AG04450 (cell line): Measurements from ENCODE around the gene G6PC3. TPM values are rescaled to one million over a fixed set of nuclear protein-coding genes. Genes with fewer than 3 reads are reported as not detected.

Source experiments
- CTCF ChIA-PET: fragments of 300-600, 350-600 bp; formaldehyde crosslinking; extraction: SDS; loops from one replicate; lab custom pipeline; 2022; ENCODE audit warnings: antibody characterized with exemption, inconsistent platforms; lab: Charles Lee
- POLR2A ChIA-PET: fragments of 350-600 bp; formaldehyde crosslinking; extraction: SDS; loops from one replicate; lab custom pipeline; 2021; ENCODE audit warnings: antibody characterized with exemption, inconsistent platforms; lab: Yijun Ruan, JAX
- DNase-seq: peaks from one replicate; pipeline ENCODE4 v3.0.0-alpha.2; 2011; ENCODE audit warnings: low read depth, low spot score
- H3K27ac ChIP-seq: one replicate; pipeline ENCODE4 v1.5.1; 2012; ENCODE audit warnings: low read depth, low read length, control low read depth
- H3K27me3 ChIP-seq: one replicate; pipeline ENCODE4 v1.6.0; 2012; ENCODE audit warnings: low read length; ENCODE audit not compliant: control insufficient read depth, insufficient read depth
- H3K4me3 ChIP-seq: 2 replicates; pipeline ENCODE4 v1.5.1; 2011; ENCODE audit warnings: mild to moderate bottlenecking, low read depth, low read length, control low read depth
- H3K9me3 ChIP-seq: 2 replicates; pipeline ENCODE4 v1.5.1; 2012; ENCODE audit warnings: low read length; ENCODE audit not compliant: control insufficient read depth, insufficient read depth
- polyA plus RNA-seq: library from polyadenylated mRNA; depleted of rRNA; stranded (reverse); fragments of >200 nt; gene quantifications from 2 replicates; pipeline ENCODE4 v1.2.3, GENCODE V29; 2011
- TF ChIP-seq, protein P1 (sequence below): IDR thresholded peaks from 2 replicates; pipeline ENCODE4 v1.5.1; 2011; ENCODE audit warnings: low read depth, low read length, control low read depth, inconsistent platforms

Gene G6PC3
- polyA plus RNA-seq, 1 experiment, result 69.8 TPM

DNA sequence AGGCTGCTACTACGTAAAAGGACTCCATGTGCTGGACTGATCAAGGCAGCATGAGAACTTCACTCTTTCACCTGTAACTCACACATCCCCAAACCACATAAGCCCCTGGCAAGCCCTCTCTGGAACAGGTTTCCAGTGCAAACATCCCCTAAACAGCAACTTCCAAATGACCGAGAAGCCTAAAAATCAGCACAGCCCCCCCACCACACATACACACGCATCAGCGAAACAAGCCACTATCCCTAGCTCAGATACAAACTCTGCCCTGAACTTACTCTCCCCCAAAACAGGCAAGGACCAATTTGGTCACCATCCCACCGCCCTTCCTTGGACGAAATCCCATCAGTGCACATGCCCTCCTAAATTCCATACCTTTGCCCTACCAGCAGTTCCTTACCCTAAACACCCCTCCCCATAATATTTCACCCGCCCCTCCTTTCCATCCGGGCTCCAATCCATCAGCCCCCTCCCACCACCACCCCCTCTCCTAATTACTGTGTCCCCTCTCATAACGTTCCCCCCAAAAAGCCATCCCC, 4.8 kb upstream of the G6PC3 start:
- peak overlapping the region; percentile 90 for H3K27ac ChIP-seq
- H3K9me3 ChIP-seq, result no peaks in the 10 kb centered on the region
- TF ChIP-seq, protein P1, sequence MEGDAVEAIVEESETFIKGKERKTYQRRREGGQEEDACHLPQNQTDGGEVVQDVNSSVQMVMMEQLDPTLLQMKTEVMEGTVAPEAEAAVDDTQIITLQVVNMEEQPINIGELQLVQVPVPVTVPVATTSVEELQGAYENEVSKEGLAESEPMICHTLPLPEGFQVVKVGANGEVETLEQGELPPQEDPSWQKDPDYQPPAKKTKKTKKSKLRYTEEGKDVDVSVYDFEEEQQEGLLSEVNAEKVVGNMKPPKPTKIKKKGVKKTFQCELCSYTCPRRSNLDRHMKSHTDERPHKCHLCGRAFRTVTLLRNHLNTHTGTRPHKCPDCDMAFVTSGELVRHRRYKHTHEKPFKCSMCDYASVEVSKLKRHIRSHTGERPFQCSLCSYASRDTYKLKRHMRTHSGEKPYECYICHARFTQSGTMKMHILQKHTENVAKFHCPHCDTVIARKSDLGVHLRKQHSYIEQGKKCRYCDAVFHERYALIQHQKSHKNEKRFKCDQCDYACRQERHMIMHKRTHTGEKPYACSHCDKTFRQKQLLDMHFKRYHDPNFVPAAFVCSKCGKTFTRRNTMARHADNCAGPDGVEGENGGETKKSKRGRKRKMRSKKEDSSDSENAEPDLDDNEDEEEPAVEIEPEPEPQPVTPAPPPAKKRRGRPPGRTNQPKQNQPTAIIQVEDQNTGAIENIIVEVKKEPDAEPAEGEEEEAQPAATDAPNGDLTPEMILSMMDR, result no peak
- ChIA-PET CTCF (interaction anchor here (0.7 to 2.3 kb wide), 6 partner anchors 15 to 188 kb away, joined by 3 to 6 read pairs (median 4); partner anchors contain the start of gene HDAC5), POLR2A (interaction anchor here (0.6 to 1.5 kb wide), 10 partner anchors 11 to 121 kb away, joined by 3 to 10 read pairs (median 5); partner anchors contain the start of genes HDAC5 and TMUB2)
- no peaks in the 10 kb centered on the region for H3K27me3 ChIP-seq
- no peak for DNase-seq
- peak overlapping the region; percentile 71 for H3K4me3 ChIP-seq

DNA sequence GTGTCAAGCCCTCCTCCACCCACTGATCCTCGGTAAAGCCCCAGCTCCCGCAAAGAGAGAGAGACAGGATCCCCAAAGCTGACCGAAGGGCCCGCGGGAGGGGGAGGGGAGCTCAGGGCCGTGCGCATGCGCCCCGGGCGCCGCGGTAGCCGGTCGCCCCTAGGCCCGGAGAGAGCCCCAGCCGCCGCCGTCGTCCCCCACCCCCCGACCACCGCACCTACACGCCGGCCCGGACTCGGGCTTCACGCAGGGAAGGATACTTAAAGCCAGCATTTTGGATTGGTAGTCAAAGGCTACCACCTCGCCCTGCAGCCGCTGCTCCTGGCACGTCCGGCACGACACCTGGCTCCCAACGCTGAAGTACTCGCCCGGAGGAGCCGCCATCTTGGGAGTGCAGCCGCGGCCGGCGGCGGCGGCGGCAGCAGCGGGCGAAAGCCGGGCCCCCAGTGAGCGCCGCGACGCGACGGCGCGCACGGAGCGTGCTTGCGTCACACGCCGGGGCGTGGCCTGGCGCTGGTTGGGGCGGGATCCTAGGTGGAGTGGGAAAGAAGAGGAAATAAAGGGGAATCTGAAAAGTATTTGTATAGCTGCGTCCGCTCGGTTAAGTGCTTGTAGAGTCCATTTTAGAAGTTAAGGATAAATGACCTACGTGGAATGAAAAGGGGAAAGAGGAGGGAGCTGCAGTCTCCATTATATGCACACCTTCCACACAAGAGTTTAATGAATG, 4.2 kb upstream of the G6PC3 start, which contains the start of gene LSM12:
Gene LSM12 (minus strand): TSS at position 468 of the 727 bp plus-strand sequence. CDS start 84 bp downstream, at position 384.
- H3K27me3 ChIP-seq, result no peaks in the 10 kb centered on the region
- TF ChIP-seq, protein P1, result no peak
- H3K9me3 ChIP-seq, result no peaks in the 10 kb centered on the region
- POLR2A ChIA-PET, result interaction anchor here (0.6 to 1.5 kb wide), 10 partner anchors 11 to 120 kb away, joined by 3 to 10 read pairs (median 5); partner anchors contain the start of genes HDAC5 and TMUB2
- peak within 1 kb of the TSS; percentile 90 for H3K27ac ChIP-seq
- peak within 1 kb of the TSS; percentile 71 for H3K4me3 ChIP-seq
- DNase-seq, result peak; percentile 68
- CTCF ChIA-PET, result interaction anchor here (0.6 to 2.3 kb wide), 7 partner anchors 15 to 732 kb away, joined by 3 to 6 read pairs (median 4); partner anchors contain the start of gene HDAC5

DNA sequence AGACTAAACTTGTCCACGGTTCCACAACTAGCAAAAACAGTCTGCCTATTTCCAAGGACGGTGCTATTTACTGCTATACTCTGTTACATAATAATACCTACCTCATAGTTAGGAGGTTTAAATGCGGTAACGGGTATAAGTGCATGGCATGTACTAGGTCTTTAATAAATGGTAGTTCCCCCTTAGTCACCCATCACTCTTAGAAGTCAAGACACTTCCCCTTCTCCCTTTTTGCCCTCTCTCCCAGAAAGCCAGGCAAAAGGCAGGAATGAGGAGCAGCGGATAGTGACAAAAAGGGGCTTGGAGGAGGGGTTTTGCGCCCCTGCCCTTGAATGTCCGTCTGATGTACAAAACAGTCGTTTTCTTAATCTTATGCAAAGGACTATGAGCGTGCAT, 3.0 kb upstream of the G6PC3 start:
- Histone ChIP-seq H3K27me3 (no peaks in the 10 kb centered on the region), H3K9me3 (no peaks in the 10 kb centered on the region), H3K27ac (no peak overlapping the region), H3K4me3 (no peak overlapping the region)
- DNase-seq, result no peak
- POLR2A ChIA-PET, result no interaction called here
- CTCF ChIA-PET, result interaction anchor here (2.1 kb wide), 1 partner anchor 101 kb away, joined by 5 read pairs; no protein-coding TSS in a partner anchor
- TF ChIP-seq, protein P1, result no peak

DNA sequence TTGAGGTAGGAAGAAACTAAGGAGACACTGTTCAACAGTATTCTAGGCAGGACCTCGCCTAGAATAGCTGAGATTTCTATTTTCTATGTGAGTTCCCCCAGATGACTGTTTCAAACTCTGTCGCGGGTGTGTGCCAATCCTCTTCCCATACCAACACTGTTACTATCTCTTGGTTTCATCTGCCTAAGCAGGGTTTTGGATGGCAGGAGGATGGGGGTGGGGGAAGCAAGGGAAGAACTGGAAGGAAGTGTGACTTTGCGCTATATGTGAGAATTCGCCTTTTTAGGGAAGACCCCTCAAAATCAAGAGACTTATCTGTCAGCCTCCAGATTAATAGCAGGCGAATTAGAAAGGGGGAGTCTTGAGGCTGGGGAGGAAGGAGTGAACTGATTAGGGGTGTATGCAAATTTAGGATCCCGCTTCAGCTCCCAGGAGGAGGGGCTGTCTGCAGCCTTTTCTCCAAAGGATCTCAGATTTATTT, 521 bp upstream of the G6PC3 start:
- TF ChIP-seq, protein P1, result no peak
- Histone ChIP-seq H3K9me3 (no peaks in the 10 kb centered on the region), H3K27me3 (no peaks in the 10 kb centered on the region), H3K4me3 (peak overlapping the region; percentile 79), H3K27ac (peak overlapping the region; percentile 75)
- CTCF ChIA-PET, result interaction anchor here (0.7 to 1.6 kb wide), 7 partner anchors 8 to 146 kb away, joined by 3 to 15 read pairs (median 4); no protein-coding TSS in a partner anchor
- no peak for DNase-seq
- POLR2A ChIA-PET, result interaction anchor here (0.5 to 0.9 kb wide), 9 partner anchors 15 to 670 kb away, joined by 3 to 11 read pairs (median 6); no protein-coding TSS in a partner anchor
